Chondrocyte (in vitro differentiated cells): Measurements from ENCODE around the gene THOP1. TPM values are rescaled to one million over a fixed set of nuclear protein-coding genes. Genes with fewer than 3 reads are reported as not detected.

ENCODE experiments used
- DNase-seq: peaks from one replicate; pipeline ENCODE4 v3.0.0; 2021; ENCODE audit warnings: mixed read lengths, low spot score
- H3K27ac Mint-ChIP-seq: one replicate; pipeline ENCODE4 v1.8.0; 2021; ENCODE audit warnings: mild to moderate bottlenecking, moderate library complexity, mixed read lengths; ENCODE audit not compliant: unreplicated experiment
- H3K27me3 Mint-ChIP-seq: 2 replicates; pipeline ENCODE4 v1.8.0; 2021; ENCODE audit warnings: low read depth, mixed read lengths
- H3K36me3 Mint-ChIP-seq: 2 replicates; pipeline ENCODE4 v1.8.0; 2021; ENCODE audit warnings: low read depth, mixed read lengths
- H3K4me1 Mint-ChIP-seq: 2 replicates; pipeline ENCODE4 v1.8.0; 2021; ENCODE audit warnings: low read depth, mild to moderate bottlenecking, mixed read lengths
- H3K4me3 Mint-ChIP-seq: one replicate; pipeline ENCODE4 v1.8.0; 2021; ENCODE audit warnings: mild to moderate bottlenecking, moderate library complexity, mixed read lengths; ENCODE audit not compliant: unreplicated experiment
- H3K9me3 Mint-ChIP-seq: 2 replicates; pipeline ENCODE4 v1.8.0; 2021; ENCODE audit warnings: low read depth, mixed read lengths
- total RNA-seq: library from RNA; stranded (reverse); gene quantifications from 3 replicates; pipeline ENCODE4 v1.2.1, GENCODE V29; 2021
- TF ChIP-seq, protein P1 (sequence below): fragments of 200-600 bp; sonication (generic); IDR thresholded peaks from 2 replicates; pipeline ENCODE4 v1.5.0; 2021; ENCODE audit warnings: antibody characterized with exemption, mild to moderate bottlenecking, moderate library complexity

The THOP1 gene
- total RNA-seq, 1 donor from 2014 or later: 48.4 TPM

DNA sequence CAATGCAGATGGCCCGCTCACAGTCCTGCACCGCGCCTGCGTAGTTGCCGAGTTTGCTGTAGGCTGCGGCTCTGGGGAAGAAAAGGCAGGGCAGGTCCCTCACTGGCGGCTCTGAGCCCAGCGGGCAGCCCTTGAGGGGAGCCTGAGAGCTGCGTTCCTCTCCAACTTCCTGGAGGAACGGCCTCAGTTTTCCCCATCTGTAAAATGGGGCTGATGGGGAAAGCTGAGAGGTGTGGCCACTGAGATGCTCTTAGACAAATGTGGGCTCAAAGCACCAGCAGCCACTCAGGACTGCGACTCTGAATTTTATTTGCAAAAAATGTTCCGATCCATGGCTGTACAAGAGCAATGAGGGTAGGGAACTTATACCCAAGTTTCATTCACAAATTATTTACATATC, 21.6 kb upstream of the THOP1 start:
- Mint-ChIP-seq H3K9me3 (no peaks in the 10 kb centered on the region), H3K36me3 (peaks cover 5% of the 10 kb centered on the region), H3K4me3 (no peak overlapping the region), H3K27me3 (no peaks in the 10 kb centered on the region), H3K27ac (no peak overlapping the region), H3K4me1 (no peaks in the 10 kb centered on the region)
- TF ChIP-seq, protein P1, sequence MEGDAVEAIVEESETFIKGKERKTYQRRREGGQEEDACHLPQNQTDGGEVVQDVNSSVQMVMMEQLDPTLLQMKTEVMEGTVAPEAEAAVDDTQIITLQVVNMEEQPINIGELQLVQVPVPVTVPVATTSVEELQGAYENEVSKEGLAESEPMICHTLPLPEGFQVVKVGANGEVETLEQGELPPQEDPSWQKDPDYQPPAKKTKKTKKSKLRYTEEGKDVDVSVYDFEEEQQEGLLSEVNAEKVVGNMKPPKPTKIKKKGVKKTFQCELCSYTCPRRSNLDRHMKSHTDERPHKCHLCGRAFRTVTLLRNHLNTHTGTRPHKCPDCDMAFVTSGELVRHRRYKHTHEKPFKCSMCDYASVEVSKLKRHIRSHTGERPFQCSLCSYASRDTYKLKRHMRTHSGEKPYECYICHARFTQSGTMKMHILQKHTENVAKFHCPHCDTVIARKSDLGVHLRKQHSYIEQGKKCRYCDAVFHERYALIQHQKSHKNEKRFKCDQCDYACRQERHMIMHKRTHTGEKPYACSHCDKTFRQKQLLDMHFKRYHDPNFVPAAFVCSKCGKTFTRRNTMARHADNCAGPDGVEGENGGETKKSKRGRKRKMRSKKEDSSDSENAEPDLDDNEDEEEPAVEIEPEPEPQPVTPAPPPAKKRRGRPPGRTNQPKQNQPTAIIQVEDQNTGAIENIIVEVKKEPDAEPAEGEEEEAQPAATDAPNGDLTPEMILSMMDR: no peak
- no peak for DNase-seq

DNA sequence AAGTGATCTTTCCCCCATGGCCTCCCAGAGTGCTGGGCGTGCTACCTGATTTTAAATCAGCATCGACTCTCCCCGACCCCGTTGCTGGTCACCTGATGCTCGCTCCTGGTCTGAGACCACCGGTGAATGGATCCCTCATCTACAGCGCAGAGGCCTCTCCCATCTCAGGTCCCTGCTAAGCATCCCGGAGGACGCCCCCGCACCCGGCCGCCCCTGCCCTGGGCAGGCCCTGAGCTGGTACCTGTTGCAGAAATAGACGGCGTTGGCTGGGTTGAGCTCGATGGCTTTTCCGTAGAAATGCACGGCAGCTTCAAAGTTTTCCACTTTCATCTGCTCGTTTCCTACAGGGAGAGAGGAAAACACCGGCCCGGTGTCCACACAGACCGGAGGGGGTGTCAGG, 20.4 kb upstream of the THOP1 start:
- no peaks in the 10 kb centered on the region for H3K9me3 Mint-ChIP-seq
- TF ChIP-seq, protein P1: no peak
- no peak overlapping the region for H3K4me3 Mint-ChIP-seq
- DNase-seq: no peak
- H3K27me3 Mint-ChIP-seq: no peaks in the 10 kb centered on the region
- H3K36me3 Mint-ChIP-seq: peaks cover 5% of the 10 kb centered on the region
- H3K4me1 Mint-ChIP-seq: no peaks in the 10 kb centered on the region
- no peak overlapping the region for H3K27ac Mint-ChIP-seq

- no peaks in the 10 kb centered on the region for H3K9me3 Mint-ChIP-seq
- H3K27me3 Mint-ChIP-seq: no peaks in the 10 kb centered on the region
- TF ChIP-seq, protein P1: no peak
- H3K4me3 Mint-ChIP-seq: no peak overlapping the region
- no peaks in the 10 kb centered on the region for H3K4me1 Mint-ChIP-seq
- no peak overlapping the region for H3K27ac Mint-ChIP-seq
- H3K36me3 Mint-ChIP-seq: peaks cover 5% of the 10 kb centered on the region
- no peak for DNase-seq
These were observed 19.9 kb upstream of the THOP1 start for GRCh38 chr19:2765376-2765775.

DNA sequence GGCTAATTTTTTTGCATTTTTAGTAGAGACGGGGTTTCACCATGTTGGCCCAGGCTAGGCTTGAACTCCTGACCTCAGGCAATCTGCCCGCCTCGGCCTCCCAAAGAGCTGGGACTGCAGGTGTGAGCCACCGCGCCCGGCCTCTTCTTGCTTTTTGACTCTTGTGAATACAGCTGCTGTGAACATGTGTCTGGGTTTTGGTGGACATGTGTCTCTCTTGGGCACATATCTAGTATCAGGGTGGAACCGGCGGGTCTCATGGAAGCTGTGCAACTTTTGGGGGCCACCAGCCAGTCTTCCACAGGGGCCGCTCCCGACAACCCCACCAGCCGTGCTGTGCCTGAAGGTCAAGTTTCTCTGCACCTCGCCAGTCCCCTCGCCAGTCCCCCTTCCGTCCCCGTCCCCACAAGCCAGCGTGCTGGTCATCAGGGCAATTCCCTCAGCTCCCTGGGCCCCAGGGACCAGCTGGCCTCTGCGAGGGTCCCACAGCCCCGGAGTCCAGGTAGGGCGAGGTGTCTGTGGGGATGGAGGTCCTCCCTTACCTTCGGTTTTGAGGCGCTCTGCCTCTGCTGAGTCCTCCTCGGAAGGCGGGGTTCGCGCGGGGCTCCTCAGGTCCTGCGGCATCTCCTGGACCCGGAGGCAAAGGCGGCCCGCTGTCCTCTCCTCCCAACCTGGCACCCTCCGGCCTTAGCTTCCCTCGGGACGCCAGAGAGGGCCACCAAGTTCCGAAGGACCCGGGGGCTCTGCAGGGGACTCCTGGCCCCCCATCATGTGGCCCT, 18.5 kb upstream of the THOP1 start:
- Mint-ChIP-seq H3K36me3 (peaks cover 3% of the 10 kb centered on the region), H3K4me1 (no peaks in the 10 kb centered on the region), H3K4me3 (no peak overlapping the region), H3K9me3 (no peaks in the 10 kb centered on the region), H3K27me3 (no peaks in the 10 kb centered on the region), H3K27ac (no peak overlapping the region)
- peak; percentile 91 for DNase-seq
- TF ChIP-seq, protein P1: no peak

GRCh38 chr19:2767688-2768087, 17.6 kb upstream of the THOP1 start:
- Mint-ChIP-seq H3K27me3 (no peaks in the 10 kb centered on the region), H3K4me1 (peaks cover 2% of the 10 kb centered on the region), H3K9me3 (no peaks in the 10 kb centered on the region), H3K36me3 (peaks cover 2% of the 10 kb centered on the region), H3K4me3 (no peak overlapping the region), H3K27ac (no peak overlapping the region)
- DNase-seq: no peak
- TF ChIP-seq, protein P1: no peak
